Hepatocyte (in vitro differentiated cells): Measurements from ENCODE around the gene CRTAP.

Experiments
- CTCF ChIP-seq: fragments of 200-600 bp; sonication (generic); IDR thresholded peaks from 2 replicates; pipeline ENCODE4 v1.5.1; 2016; ENCODE audit warnings: antibody characterized with exemption, mild to moderate bottlenecking; ENCODE audit not compliant: poor library complexity
- EZH2 ChIP-seq: fragments of 200-600 bp; sonication (generic); IDR thresholded peaks from 2 replicates; pipeline ENCODE4 v1.6.1; 2016; ENCODE audit warnings: antibody characterized with exemption, mild to moderate bottlenecking, borderline replicate concordance
- EZH2phosphoT487 ChIP-seq: fragments of 200-600 bp; sonication (generic); IDR thresholded peaks from one replicate; pipeline ENCODE4 v1.6.1; 2018; ENCODE audit warnings: antibody characterized with exemption, mild to moderate bottlenecking, low read depth, moderate library complexity; ENCODE audit not compliant: unreplicated experiment, severe bottlenecking

- TF ChIP-seq CTCF (no peak), EZH2 (no peak), EZH2phosphoT487 (no peak)
Measured at GRCh38 chr3:33173103-33173502, 59.3 kb downstream of the CRTAP start.
